HEK293 (cell line): ENCODE results near the gene LMTK2.

ENCODE experiments used
- CTCF ChIP-seq: fragments of 450-650 bp; formaldehyde crosslinking; IDR thresholded peaks from 2 replicates; pipeline ENCODE4 v1.5.1; 2016; ENCODE audit warnings: missing biosample characterization, missing genetic modification characterization
- TF ChIP-seq, protein P1 (sequence below): fragments of 450-650 bp; formaldehyde crosslinking; IDR thresholded peaks from 2 replicates; pipeline ENCODE4 v1.5.1; 2016; ENCODE audit warnings: missing biosample characterization, missing genetic modification characterization

GRCh38 chr7:98180751-98181150 lies 74.1 kb downstream of the LMTK2 start:
- TF ChIP-seq CTCF, result no peak
- TF ChIP-seq, protein P1, sequence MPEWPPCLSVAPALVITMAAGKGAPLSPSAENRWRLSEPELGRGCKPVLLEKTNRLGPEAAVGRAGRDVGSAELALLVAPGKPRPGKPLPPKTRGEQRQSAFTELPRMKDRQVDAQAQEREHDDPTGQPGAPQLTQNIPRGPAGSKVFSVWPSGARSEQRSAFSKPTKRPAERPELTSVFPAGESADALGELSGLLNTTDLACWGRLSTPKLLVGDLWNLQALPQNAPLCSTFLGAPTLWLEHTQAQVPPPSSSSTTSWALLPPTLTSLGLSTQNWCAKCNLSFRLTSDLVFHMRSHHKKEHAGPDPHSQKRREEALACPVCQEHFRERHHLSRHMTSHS, result no peak
